ENCODE data around the gene DLL1.

Gene DLL1

GRCh38 chr6:170286246-170286933, 4.5 kb downstream of the DLL1 start:
- Histone ChIP-seq H4K20me1 (ENCODE audit: insufficient read depth, low read length) (no peaks in the 10 kb centered on the region), H3K79me2 (ENCODE audit: low read length) (no peaks in the 10 kb centered on the region), H3K9me3 (ENCODE audit: insufficient read depth, low read length) (no peaks in the 10 kb centered on the region), H3K27ac (ENCODE audit: low read length) (no peak overlapping the region), H3K4me2 (ENCODE audit: low read length) (no peak overlapping the region), H3K27me3 (ENCODE audit: low read depth, low read length) (no peaks in the 10 kb centered on the region), H2AFZ (ENCODE audit: low read depth, low read length) (no peak overlapping the region), H3K4me3 (ENCODE audit: low read length) (no peak overlapping the region), H3K36me3 (replicated peaks; ENCODE audit: low read depth, low read length) (no peaks in the 10 kb centered on the region), H3K4me1 (ENCODE audit: low read length) (no peaks in the 10 kb centered on the region), H3K9ac (ENCODE audit: low read length) (no peak overlapping the region)
- no peak for TF ChIP-seq CTCF (IDR thresholded peaks at IDR 0.05; ENCODE audit: low read depth, low read length)
- no peak for TF ChIP-seq EZH2phosphoT487 (IDR thresholded peaks at IDR 0.05; ENCODE audit: low read depth)

GRCh38 chr6:170285482-170285881, 5.4 kb downstream of the DLL1 start:
- Histone ChIP-seq H3K36me3 (replicated peaks; ENCODE audit: low read depth, low read length) (no peaks in the 10 kb centered on the region), H3K27me3 (ENCODE audit: low read depth, low read length) (no peaks in the 10 kb centered on the region), H3K4me1 (ENCODE audit: low read length) (no peaks in the 10 kb centered on the region), H3K9me3 (ENCODE audit: insufficient read depth, low read length) (no peaks in the 10 kb centered on the region), H3K4me3 (ENCODE audit: low read length) (no peak overlapping the region), H2AFZ (ENCODE audit: low read depth, low read length) (no peak overlapping the region), H4K20me1 (ENCODE audit: insufficient read depth, low read length) (no peaks in the 10 kb centered on the region), H3K27ac (ENCODE audit: low read length) (no peak overlapping the region), H3K9ac (ENCODE audit: low read length) (no peak overlapping the region), H3K4me2 (ENCODE audit: low read length) (no peak overlapping the region), H3K79me2 (ENCODE audit: low read length) (no peaks in the 10 kb centered on the region)
- no peak for TF ChIP-seq CTCF (IDR thresholded peaks at IDR 0.05; ENCODE audit: low read depth, low read length)
- no peak for TF ChIP-seq EZH2phosphoT487 (IDR thresholded peaks at IDR 0.05; ENCODE audit: low read depth)

- no peaks in the 10 kb centered on the region for H3K79me2 ChIP-seq (ENCODE audit: low read length)
- H3K9ac ChIP-seq (ENCODE audit: low read length), result no peak overlapping the region
- no peak overlapping the region for H2AFZ ChIP-seq (ENCODE audit: low read depth, low read length)
- no peaks in the 10 kb centered on the region for H3K9me3 ChIP-seq (ENCODE audit: insufficient read depth, low read length)
- no peak overlapping the region for H3K4me3 ChIP-seq (ENCODE audit: low read length)
- H3K4me1 ChIP-seq (ENCODE audit: low read length), result no peaks in the 10 kb centered on the region
- no peaks in the 10 kb centered on the region for H3K27me3 ChIP-seq (ENCODE audit: low read depth, low read length)
- TF ChIP-seq CTCF (IDR thresholded peaks at IDR 0.05; ENCODE audit: low read depth, low read length), result no peak
- TF ChIP-seq EZH2phosphoT487 (IDR thresholded peaks at IDR 0.05; ENCODE audit: low read depth), result no peak
- no peak overlapping the region for H3K27ac ChIP-seq (ENCODE audit: low read length)
- no peaks in the 10 kb centered on the region for H4K20me1 ChIP-seq (ENCODE audit: insufficient read depth, low read length)
- no peak overlapping the region for H3K4me2 ChIP-seq (ENCODE audit: low read length)
- H3K36me3 ChIP-seq (replicated peaks; ENCODE audit: low read depth, low read length), result no peaks in the 10 kb centered on the region
These were observed 5.9 kb downstream of the DLL1 start for GRCh38 chr6:170284866-170285469.

GRCh38 chr6:170284126-170284773, 6.6 kb downstream of the DLL1 start:
- no peaks in the 10 kb centered on the region for H3K9me3 ChIP-seq (ENCODE audit: insufficient read depth, low read length)
- H3K9ac ChIP-seq (ENCODE audit: low read length), result no peak overlapping the region
- TF ChIP-seq CTCF (IDR thresholded peaks at IDR 0.05; ENCODE audit: low read depth, low read length) (no peak), EZH2phosphoT487 (IDR thresholded peaks at IDR 0.05; ENCODE audit: low read depth) (no peak)
- H4K20me1 ChIP-seq (ENCODE audit: insufficient read depth, low read length), result no peaks in the 10 kb centered on the region
- no peak overlapping the region for H3K4me3 ChIP-seq (ENCODE audit: low read length)
- no peaks in the 10 kb centered on the region for H3K27me3 ChIP-seq (ENCODE audit: low read depth, low read length)
- H3K4me1 ChIP-seq (ENCODE audit: low read length), result no peaks in the 10 kb centered on the region
- no peak overlapping the region for H3K4me2 ChIP-seq (ENCODE audit: low read length)
- H3K36me3 ChIP-seq (replicated peaks; ENCODE audit: low read depth, low read length), result no peaks in the 10 kb centered on the region
- H3K79me2 ChIP-seq (ENCODE audit: low read length), result no peaks in the 10 kb centered on the region
- H3K27ac ChIP-seq (ENCODE audit: low read length), result no peak overlapping the region
- no peak overlapping the region for H2AFZ ChIP-seq (ENCODE audit: low read depth, low read length)

Data from OCI-LY3 (cell line).